Stimulated activated CD4-positive, alpha-beta T cell treated with anti-CD3 and anti-CD28 coated beads, Interleukin-12 subunit alpha, Interleukin-12 subunit beta, amount 100 ng/mL, for 24 hours (primary cell): ENCODE measurements around the gene EEPD1.
"Not testable (repeated sequence)": the region's sequence is repeated elsewhere in the genome, so short reads cannot be mapped to it uniquely, and the experiment has no call there.

Experiments
- DNase-seq, 2 experiments: peaks; one replicate each; pipeline ENCODE4 v3.0.0-alpha.2; 2020; ENCODE audit warnings: low read depth in 2 of 2

The EEPD1 gene

GRCh38 chr7:36316319-36316718 lies 163.3 kb downstream of the EEPD1 start:
- no peak for DNase-seq

GRCh38 chr7:36317276-36317675 lies 164.2 kb downstream of the EEPD1 start:
- DNase-seq, result no peak

GRCh38 chr7:36318116-36318515 lies 165.1 kb downstream of the EEPD1 start:
- no peak for DNase-seq

- not testable (repeated sequence) for DNase-seq
Observed at GRCh38 chr7:36321284-36321683, 168.2 kb downstream of the EEPD1 start.

- DNase-seq, result no peak
Observed at GRCh38 chr7:36336390-36336789, 183.3 kb downstream of the EEPD1 start.

- DNase-seq, result no peak
Observed at GRCh38 chr7:36338256-36338655, 185.2 kb downstream of the EEPD1 start.

GRCh38 chr7:36343548-36343947 lies 190.5 kb downstream of the EEPD1 start:
- no peak for DNase-seq

GRCh38 chr7:36344622-36345021 lies 191.6 kb downstream of the EEPD1 start:
- no peak for DNase-seq

- no peak for DNase-seq
Observed at GRCh38 chr7:36346260-36346831, 193.3 kb downstream of the EEPD1 start.

- DNase-seq, result no peak
Observed at GRCh38 chr7:36348256-36348655, 195.2 kb downstream of the EEPD1 start.

GRCh38 chr7:36348771-36349170 lies 195.7 kb downstream of the EEPD1 start:
- DNase-seq, result no peak

- no peak for DNase-seq
Observed at GRCh38 chr7:36349626-36350025, 196.6 kb downstream of the EEPD1 start.
